ENCODE data around the gene PIEZO2. TPM values are rescaled to one million over a fixed set of nuclear protein-coding genes. Genes with fewer than 3 reads are reported as not detected.
"Not testable (repeated sequence)": the region's sequence is repeated elsewhere in the genome, so short reads cannot be mapped to it uniquely, and the experiment has no call there.

The PIEZO2 gene
- total RNA-seq, 2 donors from 2014 or later: 0.63 to 3.0 TPM

GRCh38 chr18:10935588-10935987 is 213.8 kb downstream of the PIEZO2 start:
- TF ChIP-seq CTCF (IDR thresholded peaks at IDR 0.05): no peak
- Histone ChIP-seq H3K4me3 (no peak overlapping the region), H3K4me1 (no peaks in the 10 kb centered on the region), H3K36me3 (no peaks in the 10 kb centered on the region), H3K9me3 (no peaks in the 10 kb centered on the region), H3K27ac (no peak overlapping the region), H3K27me3 (no peaks in the 10 kb centered on the region)
- DNase-seq (ENCODE audit: low spot score): no peak

- H3K9me3 ChIP-seq; DNase-seq (ENCODE audit: low spot score); H3K4me3 ChIP-seq; H3K4me1 ChIP-seq; H3K27me3 ChIP-seq; H3K27ac ChIP-seq; H3K36me3 ChIP-seq: not testable (repeated sequence)
Measured at GRCh38 chr18:10933648-10934047, 215.7 kb downstream of the PIEZO2 start.

- H3K27ac ChIP-seq: no peak overlapping the region
- DNase-seq (ENCODE audit: low spot score): no peak
- no peak overlapping the region for H3K4me3 ChIP-seq
- TF ChIP-seq CTCF (IDR thresholded peaks at IDR 0.05): no peak
- H3K36me3 ChIP-seq: no peaks in the 10 kb centered on the region
- no peaks in the 10 kb centered on the region for H3K27me3 ChIP-seq
- no peaks in the 10 kb centered on the region for H3K9me3 ChIP-seq
- no peaks in the 10 kb centered on the region for H3K4me1 ChIP-seq
Measured at GRCh38 chr18:10930076-10930475, 219.3 kb downstream of the PIEZO2 start.

- TF ChIP-seq CTCF (IDR thresholded peaks at IDR 0.05): no peak
Measured at GRCh38 chr18:10928772-10929373, 220.5 kb downstream of the PIEZO2 start.

GRCh38 chr18:10928011-10928771 is 221.2 kb downstream of the PIEZO2 start:
- no peak for TF ChIP-seq CTCF (IDR thresholded peaks at IDR 0.05)
- no peaks in the 10 kb centered on the region for H3K9me3 ChIP-seq
- no peak for DNase-seq (ENCODE audit: low spot score)
- no peaks in the 10 kb centered on the region for H3K4me1 ChIP-seq
- H3K36me3 ChIP-seq: no peaks in the 10 kb centered on the region
- no peaks in the 10 kb centered on the region for H3K27me3 ChIP-seq
- peak overlapping the region in 1 of 2 donors; percentile 55 for H3K27ac ChIP-seq
- H3K4me3 ChIP-seq: no peak overlapping the region

More at GRCh38 chr18:10928772-10929373, 220.5 kb downstream of the PIEZO2 start:
- H3K4me3 ChIP-seq: no peak overlapping the region
- H3K27ac ChIP-seq: no peak overlapping the region
- H3K9me3 ChIP-seq: no peaks in the 10 kb centered on the region
- no peaks in the 10 kb centered on the region for H3K27me3 ChIP-seq
- no peaks in the 10 kb centered on the region for H3K4me1 ChIP-seq
- DNase-seq (ENCODE audit: low spot score): no peak
- H3K36me3 ChIP-seq: no peaks in the 10 kb centered on the region

- Histone ChIP-seq H3K27me3 (no peaks in the 10 kb centered on the region), H3K36me3 (no peaks in the 10 kb centered on the region), H3K4me1 (no peaks in the 10 kb centered on the region), H3K27ac (peak overlapping the region; percentile 36 to 55), H3K4me3 (peak overlapping the region in 1 of 2 donors; percentile 9), H3K9me3 (no peaks in the 10 kb centered on the region)
- no peak for DNase-seq (ENCODE audit: low spot score)
- TF ChIP-seq CTCF (IDR thresholded peaks at IDR 0.05): no peak
Measured at GRCh38 chr18:10927286-10927992, 221.9 kb downstream of the PIEZO2 start.

All from right atrium auricular region (tissue), 2 donors.